Esophagus muscularis mucosa (tissue), 4 donors: Measurements from ENCODE around the gene EVI5L. TPM values are rescaled to one million over a fixed set of nuclear protein-coding genes. Genes with fewer than 3 reads are reported as not detected.

Experiments used
- DNase-seq: peaks from one replicate; pipeline ENCODE4 v3.0.0-alpha.2; 2017; ENCODE audit errors: extremely low spot score
- H3K27ac ChIP-seq, 4 donors: fragments of 200-600 bp; sonication (generic); replicated peaks in 1 of 4; 1 replicate in 3 of 4; 2 replicates in 1 of 4; pipeline ENCODE4 v1.5.1; 2016 to 2019; ENCODE audit warnings: mild to moderate bottlenecking in 1 of 4
- H3K27me3 ChIP-seq, 4 donors: fragments of 200-600 bp; sonication (generic); one replicate each; pipeline versions ENCODE4 v1.5.1 to v1.6.0; 2016 to 2019
- H3K36me3 ChIP-seq, 4 donors: fragments of 200-600 bp; sonication (generic); one replicate each; pipeline ENCODE4 v1.5.1; 2016 to 2019
- H3K4me1 ChIP-seq, 4 donors: fragments of 200-600 bp; sonication (generic); one replicate each; pipeline ENCODE4 v1.5.1; 2016 to 2019
- H3K4me3 ChIP-seq, 4 donors: fragments of 200-600 bp; sonication (generic); 1 replicate in 2 of 4; 2 replicates in 2 of 4; pipeline ENCODE4 v1.5.1; 2016 to 2019; ENCODE audit warnings: mild to moderate bottlenecking in 4 of 4, moderate library complexity in 1 of 4
- H3K9me3 ChIP-seq, 4 donors: fragments of 200-600 bp; sonication (generic); 1 replicate in 3 of 4; 2 replicates in 1 of 4; pipeline ENCODE4 v1.5.1; 2016 to 2019
- CTCF ChIP-seq, 3 experiments: fragments of 200-600 bp in 2 of 3; fragments of 450-650 bp in 1 of 3; sonication (generic) in 2 of 3; IDR thresholded peaks; one replicate each; pipeline ENCODE4 v1.5.1; 2017 to 2019; ENCODE audit warnings: antibody characterized with exemption in 3 of 3, mild to moderate bottlenecking in 2 of 3, moderate library complexity in 1 of 3
- EP300 ChIP-seq: sonication (generic); formaldehyde crosslinking; IDR thresholded peaks from one replicate; pipeline ENCODE4 v1.6.1; 2017; ENCODE audit warnings: antibody characterized with exemption
- POLR2A ChIP-seq: fragments of 450-650 bp; IDR thresholded peaks from one replicate; pipeline ENCODE4 v1.6.1; 2017; ENCODE audit warnings: antibody characterized with exemption, moderate library complexity, mild to moderate bottlenecking, low read depth
- POLR2AphosphoS5 ChIP-seq, 2 donors: sonication (generic); formaldehyde crosslinking; IDR thresholded peaks; one replicate each; pipeline ENCODE4 v1.6.1; 2017; ENCODE audit warnings: antibody characterized with exemption in 2 of 2
- WGBS: methylation state at CpG from one replicate; pipeline ENCODE4 v1.1.5; 2018; 5-methylcytosine and 5-hydroxymethylcytosine counted together
- intact Hi-C: fragments of 100-400 bp; cut with DNase I; formaldehyde crosslinking; loops from one replicate; pipeline ENCODE4 v1.15.1; 2023
- total RNA-seq, 4 donors: library from RNA; depleted of rRNA; stranded (reverse); fragments of >200 nt; gene quantifications; one replicate each; pipeline versions ENCODE4 v1.1.0 to v1.2.1, GENCODE V29; 2016

Gene EVI5L
- total RNA-seq, 4 donors from 2014 or later = 19.9 to 42.0 (median 29.2) TPM

GRCh38 chr19:7852851-7853769 is 23.1 kb downstream of the EVI5L start:
- no peaks in the 10 kb centered on the region for H3K9me3 ChIP-seq
- peaks cover 0 to 39% (median 13%) of the 10 kb centered on the region in 4 donors for H3K36me3 ChIP-seq
- H3K27ac ChIP-seq = no peak overlapping the region
- intact Hi-C loops = loop anchor here (2.0 kb wide), 1 partner anchor 148 kb away; no protein-coding TSS in a partner anchor
- peaks cover 8 to 11% (median 9%) of the 10 kb centered on the region in 4 donors for H3K4me1 ChIP-seq
- TF ChIP-seq POLR2AphosphoS5 (IDR thresholded peaks at IDR 0.05) (peak in 1 of 2 donors; percentile 23), POLR2A (no peak), CTCF (IDR thresholded peaks at IDR 0.05) (peak; percentile 64 to 81 (median 75))
- H3K4me3 ChIP-seq = no peak overlapping the region
- no peak for DNase-seq
- WGBS = 45% methylated on average over 13 of the region's 45 CpGs
- H3K27me3 ChIP-seq = peaks cover 0 to 38% (median 0%) of the 10 kb centered on the region in 4 donors

GRCh38 chr19:7853770-7854128 is 23.7 kb downstream of the EVI5L start:
- TF ChIP-seq EP300 (no peak), CTCF (IDR thresholded peaks at IDR 0.05) (no peak), POLR2A (no peak), POLR2AphosphoS5 (IDR thresholded peaks at IDR 0.05) (no peak)
- intact Hi-C loops = loop anchor here (2.0 kb wide), 1 partner anchor 147 kb away; no protein-coding TSS in a partner anchor
- peaks cover 0 to 44% (median 17%) of the 10 kb centered on the region in 4 donors for H3K36me3 ChIP-seq
- no peaks in the 10 kb centered on the region for H3K9me3 ChIP-seq
- no peak overlapping the region for H3K27ac ChIP-seq
- no peak for DNase-seq
- peaks cover 0 to 44% (median 0%) of the 10 kb centered on the region in 4 donors for H3K27me3 ChIP-seq
- peaks cover 8 to 11% (median 9%) of the 10 kb centered on the region in 4 donors for H3K4me1 ChIP-seq
- H3K4me3 ChIP-seq = no peak overlapping the region
- 90% methylated on average over 11 of the region's 12 CpGs for WGBS

- intact Hi-C loops = no loop called here
- peaks cover 0 to 50% (median 25%) of the 10 kb centered on the region in 4 donors for H3K36me3 ChIP-seq
- peaks cover 4 to 9% (median 8%) of the 10 kb centered on the region in 4 donors for H3K4me1 ChIP-seq
- no peak for DNase-seq
- TF ChIP-seq CTCF (IDR thresholded peaks at IDR 0.05) = no peak
- TF ChIP-seq POLR2A = no peak
- no peak for TF ChIP-seq EP300
- TF ChIP-seq POLR2AphosphoS5 (IDR thresholded peaks at IDR 0.05) = no peak
- H3K27me3 ChIP-seq = peaks cover 0 to 63% (median 2%) of the 10 kb centered on the region in 4 donors
- 88% methylated on average over 26 of the region's 26 CpGs for WGBS
- H3K27ac ChIP-seq = no peak overlapping the region
- no peaks in the 10 kb centered on the region for H3K9me3 ChIP-seq
- no peak overlapping the region for H3K4me3 ChIP-seq
Measured at GRCh38 chr19:7855426-7856108, 25.5 kb downstream of the EVI5L start.

GRCh38 chr19:7856109-7856591 is 26.1 kb downstream of the EVI5L start:
- intact Hi-C loops = no loop called here
- DNase-seq = no peak
- peaks cover 0 to 68% (median 5%) of the 10 kb centered on the region in 4 donors for H3K27me3 ChIP-seq
- H3K9me3 ChIP-seq = no peaks in the 10 kb centered on the region
- peaks cover 0 to 56% (median 27%) of the 10 kb centered on the region in 4 donors for H3K36me3 ChIP-seq
- 83% methylated on average over 16 of the region's 16 CpGs for WGBS
- H3K27ac ChIP-seq = no peak overlapping the region
- TF ChIP-seq EP300 (no peak), CTCF (IDR thresholded peaks at IDR 0.05) (no peak), POLR2A (no peak), POLR2AphosphoS5 (IDR thresholded peaks at IDR 0.05) (no peak)
- no peak overlapping the region for H3K4me3 ChIP-seq
- peaks cover 4 to 11% (median 10%) of the 10 kb centered on the region in 4 donors for H3K4me1 ChIP-seq
